HPDE6-E6E7 (cell line): ENCODE results near the gene GPR87.

Source experiments
- DNase-seq: peaks from one replicate; pipeline ENCODE4 v3.0.0; 2011; ENCODE audit warnings: missing footprints; ENCODE audit errors: extremely low spot score

The GPR87 gene

DNA sequence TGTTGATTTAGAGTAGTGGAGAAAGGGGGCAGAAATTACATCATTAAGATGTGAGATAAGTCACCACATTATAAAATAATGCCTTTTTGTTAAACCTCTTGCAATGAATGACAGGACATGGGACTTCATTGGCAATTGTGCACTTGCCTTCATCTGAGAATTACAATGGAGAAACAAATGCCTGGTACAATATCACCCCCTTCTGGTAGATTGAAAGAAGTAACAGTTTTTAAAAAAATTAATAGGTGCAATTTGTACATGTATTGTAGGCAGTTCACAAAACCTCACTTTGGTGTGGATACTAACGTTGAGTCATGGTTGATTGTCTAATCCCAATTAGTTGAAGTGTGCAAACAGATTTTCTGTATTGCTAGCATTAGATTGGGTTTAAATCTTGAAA lies 33.7 kb downstream of the GPR87 start:
- DNase-seq, result no peak

DNA sequence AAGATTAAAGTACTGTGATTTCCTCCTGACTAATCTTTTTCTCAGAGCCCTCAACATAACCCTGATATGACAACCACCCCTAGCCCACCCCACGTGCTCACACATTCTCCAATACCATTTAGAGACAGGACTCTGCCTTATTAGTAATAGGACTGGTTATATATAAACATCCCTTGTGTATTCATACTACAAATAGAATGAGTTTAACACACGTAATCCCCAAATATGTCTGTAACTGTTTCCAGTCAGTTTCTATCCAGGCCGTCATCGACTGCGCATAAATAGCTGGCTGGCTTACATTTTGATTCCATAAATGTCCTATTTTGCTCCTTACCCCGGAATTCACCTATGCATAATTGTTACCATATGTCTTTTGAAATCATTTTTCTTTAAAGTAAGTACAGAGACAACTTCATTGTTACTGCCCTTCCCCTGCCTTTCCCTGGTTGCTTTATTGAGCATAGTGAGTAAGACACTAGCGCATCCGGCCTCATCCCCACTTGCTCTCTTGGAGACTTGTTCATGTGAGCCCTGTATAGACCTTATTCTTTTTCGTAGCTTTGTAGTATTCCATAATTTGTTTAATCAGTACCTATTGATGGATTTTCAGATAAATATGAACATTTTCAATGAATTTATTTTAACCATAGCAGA lies 34.8 kb downstream of the GPR87 start:
- DNase-seq, result no peak

DNA sequence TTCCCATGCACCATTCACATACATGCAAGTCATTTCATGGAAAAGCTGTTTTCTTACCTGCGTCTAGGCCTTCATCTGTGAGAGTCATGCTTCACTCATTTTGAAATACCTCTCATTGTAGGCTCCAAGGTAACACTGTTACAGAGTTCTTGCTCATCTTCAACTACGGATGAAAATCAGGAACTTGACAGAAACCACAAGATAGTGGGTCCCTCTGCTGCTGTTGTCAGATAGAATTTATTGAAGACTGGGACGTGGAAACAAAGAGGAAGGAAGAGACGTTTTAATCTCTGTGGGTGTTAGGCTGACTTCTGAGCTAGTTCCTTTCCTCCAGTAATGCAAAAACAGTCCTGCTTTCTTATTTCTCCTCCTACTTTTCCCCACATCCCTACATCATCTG lies 38.4 kb downstream of the GPR87 start, which contains the start of gene P2RY14:
Gene P2RY14 (minus strand): TSS at position 313 of the 400 bp plus-strand sequence. CDS start 64,226 bp downstream, outside the sequence.
- DNase-seq, result no peak

DNA sequence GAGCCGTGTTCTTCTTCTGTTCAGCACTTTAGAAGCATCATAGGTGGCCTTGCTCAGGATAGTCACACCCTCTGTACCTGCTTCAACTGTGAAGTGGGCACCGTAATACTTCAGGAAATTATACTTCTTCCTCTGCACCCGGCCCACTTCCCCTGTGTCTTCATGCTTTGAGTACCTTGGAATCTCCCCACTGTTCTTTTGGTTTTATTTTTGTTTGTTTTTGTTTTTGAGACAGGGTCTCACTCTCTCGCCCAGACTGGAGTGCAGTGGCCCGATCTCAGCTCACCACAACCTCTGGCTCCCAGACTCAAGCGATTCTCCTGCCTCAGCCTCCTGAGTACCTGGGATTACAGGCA lies 40.0 kb downstream of the GPR87 start:
- DNase-seq, result no peak

GRCh38 chr3:151276038-151276686 lies 40.5 kb downstream of the GPR87 start:
- no peak for DNase-seq

GRCh38 chr3:151275091-151275490 lies 41.5 kb downstream of the GPR87 start:
- DNase-seq, result no peak

DNA sequence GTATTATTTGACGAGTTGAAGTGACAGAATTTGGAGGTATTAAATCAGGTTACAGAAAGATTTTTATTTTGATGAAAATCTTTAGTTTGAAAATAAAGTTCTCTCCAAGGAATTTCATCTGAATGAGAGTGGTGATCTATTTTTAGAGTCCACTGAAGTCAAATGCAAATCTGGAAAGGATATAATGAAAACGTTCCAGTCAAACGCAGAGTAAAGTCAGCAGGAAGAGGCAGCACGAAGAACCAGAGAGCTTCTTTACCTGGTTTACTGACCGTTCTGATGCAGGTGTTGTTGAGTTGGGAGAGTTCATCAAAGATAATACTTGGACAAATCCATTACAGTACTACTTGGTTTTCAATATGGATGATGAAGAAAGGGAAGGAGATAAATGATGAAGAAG lies 47.0 kb downstream of the GPR87 start:
- DNase-seq, result no peak

GRCh38 chr3:151268267-151269235 lies 48.1 kb downstream of the GPR87 start:
- no peak for DNase-seq

DNA sequence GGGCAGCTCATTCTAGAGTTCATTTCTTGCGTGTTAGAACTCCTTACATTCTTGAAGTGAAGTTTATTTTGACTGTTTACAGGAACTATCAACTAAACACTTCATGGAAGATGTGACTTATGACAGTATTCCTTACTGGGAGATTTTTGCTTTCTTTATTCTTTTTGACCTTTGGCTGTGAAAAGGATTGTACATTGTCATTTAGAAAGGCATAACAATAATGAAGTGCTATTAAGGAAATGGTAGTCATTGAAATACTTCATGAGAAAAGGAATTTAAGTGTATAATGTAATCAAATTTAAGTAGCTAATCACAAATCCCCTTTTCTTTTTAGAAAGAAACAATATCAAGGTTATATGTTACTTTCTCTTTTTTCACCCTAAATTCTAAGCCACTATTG lies 49.6 kb downstream of the GPR87 start:
- DNase-seq, result no peak

GRCh38 chr3:151265866-151266265 lies 50.8 kb downstream of the GPR87 start:
- no peak for DNase-seq

DNA sequence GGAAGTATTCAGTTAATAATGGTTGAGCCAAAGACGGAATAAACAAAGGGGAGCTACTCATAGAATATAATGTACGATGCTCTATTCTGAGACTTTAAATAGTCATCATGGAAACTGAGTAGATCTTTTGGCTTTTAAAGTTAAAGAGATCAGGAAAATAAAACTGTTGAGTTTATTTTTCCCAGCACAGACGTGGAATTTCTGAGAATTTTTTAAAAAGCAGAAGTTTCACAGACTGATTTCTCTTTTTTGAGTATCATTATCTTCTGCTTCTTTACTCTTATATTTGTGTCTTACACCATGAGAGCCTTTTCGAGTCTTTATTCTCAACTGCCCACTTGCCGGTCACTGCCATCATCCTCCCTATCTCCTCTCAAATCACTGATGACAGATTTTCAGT lies 51.5 kb downstream of the GPR87 start:
- DNase-seq, result no peak

DNA sequence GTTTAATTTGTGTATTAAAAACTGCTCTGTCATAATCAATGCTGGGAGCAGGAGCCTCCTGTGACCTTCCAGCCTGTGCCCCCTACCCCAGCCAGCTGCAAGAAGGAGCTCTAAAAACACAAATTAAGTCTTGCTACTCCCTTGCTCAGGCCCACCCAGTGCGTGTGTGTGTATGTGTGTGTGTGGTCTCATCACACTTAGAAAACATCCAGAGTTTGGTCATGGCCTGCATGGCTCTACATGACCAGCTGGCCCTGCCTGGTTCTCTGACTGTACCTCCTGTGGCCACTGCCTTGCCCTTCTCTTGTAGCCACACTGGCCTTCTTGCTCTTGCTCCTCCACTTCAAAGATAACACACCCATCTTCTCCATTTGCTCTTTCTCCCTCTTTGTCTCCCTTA lies 52.0 kb downstream of the GPR87 start:
- DNase-seq, result no peak

DNA sequence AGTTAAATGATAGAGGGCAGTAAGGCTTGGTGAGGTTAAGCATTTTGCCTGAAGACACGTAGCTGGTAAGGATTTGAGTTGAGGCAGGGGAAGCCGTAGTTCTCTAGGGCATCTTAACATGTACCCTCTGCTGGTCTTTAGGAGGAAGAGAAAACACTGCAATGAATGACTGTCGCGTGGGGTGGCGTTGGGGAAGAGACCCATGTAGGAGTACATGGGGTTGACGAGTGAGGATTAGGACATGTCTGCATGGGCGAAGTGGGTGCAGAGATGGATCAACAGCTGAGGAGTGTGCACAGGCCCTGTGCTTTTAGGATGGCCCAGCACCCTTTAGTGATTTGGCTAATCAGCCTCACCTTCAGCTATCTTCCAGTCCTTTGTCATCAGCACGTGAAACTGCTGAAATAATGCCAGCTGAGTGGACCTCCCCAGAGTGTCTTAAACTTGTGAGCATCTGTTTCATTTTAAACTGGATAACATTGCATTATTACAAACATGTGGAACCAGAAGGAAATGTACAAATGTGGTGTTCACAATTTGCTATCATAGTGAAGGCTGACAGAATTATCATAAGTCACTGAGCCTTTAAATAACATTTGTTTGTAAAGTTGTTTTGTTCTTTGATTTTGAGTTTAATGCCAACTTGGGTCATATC lies 53.6 kb downstream of the GPR87 start:
- DNase-seq, result no peak

DNA sequence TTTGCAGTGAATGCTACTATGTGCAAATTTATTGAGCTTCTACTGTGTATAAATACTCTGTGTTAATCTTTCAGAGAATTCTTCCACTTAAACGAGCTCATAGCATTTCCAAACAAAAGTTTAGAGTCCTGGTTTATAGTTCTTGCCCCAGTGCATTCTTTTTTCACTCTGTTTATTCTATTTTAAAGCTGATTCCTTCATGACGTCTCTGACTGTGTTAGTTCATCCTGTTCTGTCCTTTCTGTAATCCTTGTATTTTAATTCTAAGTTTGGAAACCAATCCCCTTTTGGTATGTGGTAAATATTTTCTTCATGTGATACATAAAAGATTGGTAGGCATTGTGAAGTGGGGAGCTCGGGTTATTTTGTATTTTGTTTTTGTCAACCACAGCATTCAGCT lies 57.0 kb downstream of the GPR87 start:
- no peak for DNase-seq

- DNase-seq, result no peak
These were observed 59.9 kb downstream of the GPR87 start for GRCh38 chr3:151256749-151257148.

- DNase-seq, result no peak
These were observed 67.8 kb downstream of the GPR87 start for GRCh38 chr3:151248772-151249337.
